Mesenchymal stem cell (in vitro differentiated cells and primary cell): ENCODE results near the gene ZC3H4.

Experiments
- DNase-seq: peaks from one replicate; pipeline ENCODE4 v3.0.0-alpha.2; 2013
- H2AFZ ChIP-seq: one replicate; pipeline ENCODE4 v1.6.1; 2013; ENCODE audit warnings: low read depth, mild to moderate bottlenecking, control low read depth, inconsistent platforms, low read length, moderate library complexity
- H2AK5ac ChIP-seq: 2 replicates; pipeline ENCODE4 v1.6.1; 2013; ENCODE audit warnings: low read length, moderate library complexity, mild to moderate bottlenecking, inconsistent platforms; ENCODE audit not compliant: severe bottlenecking
- H2BK120ac ChIP-seq: one replicate; pipeline ENCODE4 v1.6.1; 2013; ENCODE audit warnings: low read depth, mild to moderate bottlenecking, inconsistent platforms, low read length, moderate library complexity
- H2BK12ac ChIP-seq, 2 experiments: one replicate each; pipeline ENCODE4 v1.6.1; 2013; ENCODE audit warnings: inconsistent platforms in 2 of 2, low read length in 2 of 2, mild to moderate bottlenecking in 2 of 2, moderate library complexity in 2 of 2, control low read depth in 1 of 2
- H2BK15ac ChIP-seq: one replicate; pipeline ENCODE4 v1.6.1; 2013; ENCODE audit warnings: mild to moderate bottlenecking, low read depth, inconsistent platforms; ENCODE audit not compliant: poor library complexity, severe bottlenecking
- H2BK5ac ChIP-seq: 2 replicates; pipeline ENCODE4 v1.6.1; 2013; ENCODE audit warnings: low read depth, mild to moderate bottlenecking, low read length, control low read depth, inconsistent platforms; ENCODE audit not compliant: poor library complexity, severe bottlenecking
- H3K14ac ChIP-seq, 2 experiments: one replicate each; pipeline ENCODE4 v1.6.1; 2013; ENCODE audit warnings: inconsistent platforms in 2 of 2, low read length in 2 of 2, control low read depth in 1 of 2, mild to moderate bottlenecking in 1 of 2, moderate library complexity in 1 of 2
- H3K18ac ChIP-seq, 2 experiments: one replicate each; pipeline ENCODE4 v1.6.1; 2013; ENCODE audit warnings: inconsistent platforms in 2 of 2, low read length in 2 of 2, control low read depth in 1 of 2, low read depth in 1 of 2, mild to moderate bottlenecking in 1 of 2
- H3K23ac ChIP-seq, 2 experiments: one replicate each; pipeline ENCODE4 v1.6.1; 2013; ENCODE audit warnings: inconsistent platforms in 2 of 2, low read length in 2 of 2, mild to moderate bottlenecking in 2 of 2, moderate library complexity in 2 of 2, control low read depth in 1 of 2
- H3K27ac ChIP-seq: 2 replicates; pipeline ENCODE4 v1.5.1; 2013; ENCODE audit warnings: mild to moderate bottlenecking, moderate library complexity, low read length, control low read depth, inconsistent platforms; ENCODE audit not compliant: poor library complexity, severe bottlenecking
- H3K27me3 ChIP-seq, 2 experiments: 2 replicates each; pipeline versions ENCODE4 v1.6.1 to v1.7.0; 2013; ENCODE audit warnings: low read length in 2 of 2, mild to moderate bottlenecking in 2 of 2, moderate library complexity in 2 of 2, control low read depth in 1 of 2, inconsistent platforms in 1 of 2; ENCODE audit not compliant: control insufficient read depth in 1 of 2, insufficient read depth in 1 of 2
- H3K36me3 ChIP-seq, 2 experiments: 2 replicates each; pipeline versions ENCODE4 v1.6.1 to v1.7.0; 2013; ENCODE audit warnings: low read length in 2 of 2, control low read depth in 1 of 2, inconsistent platforms in 1 of 2, low read depth in 1 of 2, mild to moderate bottlenecking in 1 of 2; ENCODE audit not compliant: insufficient read depth in 2 of 2, control insufficient read depth in 1 of 2
- H3K4ac ChIP-seq, 2 experiments: one replicate each; pipeline ENCODE4 v1.6.1; 2013; ENCODE audit warnings: inconsistent platforms in 2 of 2, low read length in 2 of 2, mild to moderate bottlenecking in 2 of 2, moderate library complexity in 2 of 2, control low read depth in 1 of 2, low read depth in 1 of 2
- H3K4me1 ChIP-seq: 2 replicates; pipeline ENCODE4 v1.6.1; 2013; ENCODE audit warnings: low read depth, low read length, control low read depth; ENCODE audit not compliant: control insufficient read depth, insufficient read depth
- H3K4me2 ChIP-seq: 2 replicates; pipeline ENCODE4 v1.6.1; 2013; ENCODE audit warnings: low read length, mild to moderate bottlenecking, inconsistent platforms; ENCODE audit not compliant: poor library complexity, severe bottlenecking
- H3K4me3 ChIP-seq, 2 experiments: 2 replicates each; pipeline versions ENCODE4 v1.5.1 to v1.7.0; 2013; ENCODE audit warnings: low read length in 2 of 2, mild to moderate bottlenecking in 2 of 2, control low read depth in 1 of 2, low read depth in 1 of 2; ENCODE audit not compliant: insufficient read depth in 1 of 2
- H3K79me1 ChIP-seq: replicated peaks from 2 replicates; pipeline ENCODE4 v1.6.1; 2013; ENCODE audit warnings: mild to moderate bottlenecking, control low read depth, low read length, inconsistent platforms; ENCODE audit not compliant: poor library complexity, severe bottlenecking
- H3K9ac ChIP-seq: 2 replicates; pipeline ENCODE4 v1.7.0; 2013; ENCODE audit warnings: mild to moderate bottlenecking, low read length, moderate library complexity
- H3K9me3 ChIP-seq: 2 replicates; pipeline ENCODE4 v1.7.0; 2013; ENCODE audit warnings: mild to moderate bottlenecking, low read length; ENCODE audit not compliant: control insufficient read depth
- H4K8ac ChIP-seq: one replicate; pipeline ENCODE4 v1.6.1; 2013; ENCODE audit warnings: inconsistent platforms, mild to moderate bottlenecking, low read length, moderate library complexity
- H4K91ac ChIP-seq: one replicate; pipeline ENCODE4 v1.6.1; 2013; ENCODE audit warnings: mild to moderate bottlenecking, low read length, inconsistent platforms
- WGBS: methylation state at CpG from one replicate; pipeline ENCODE4 v1.1.7; 2013; ENCODE audit warnings: mixed read lengths; 5-methylcytosine and 5-hydroxymethylcytosine counted together

ZC3H4 gene

GRCh38 chr19:47107953-47108746 is 5.4 kb downstream of the ZC3H4 start:
- DNase-seq = no peak
- peaks cover 6% of the 10 kb centered on the region for H3K4me1 ChIP-seq
- no peak overlapping the region for H3K14ac ChIP-seq
- no peak overlapping the region for H3K4me2 ChIP-seq
- peak overlapping the region; percentile 100 for H3K9ac ChIP-seq
- H3K27ac ChIP-seq = peak overlapping the region; percentile 45
- H3K36me3 ChIP-seq = peaks cover 13 to 20% of the 10 kb centered on the region in 2 experiments
- H2BK5ac ChIP-seq = no peak overlapping the region
- no peaks in the 10 kb centered on the region for H3K9me3 ChIP-seq
- peak overlapping the region; percentile 24 for H2AK5ac ChIP-seq
- H3K4me3 ChIP-seq = no peak overlapping the region
- peak overlapping the region; percentile 45 for H4K8ac ChIP-seq
- no peak overlapping the region for H2AFZ ChIP-seq
- no peak overlapping the region for H2BK120ac ChIP-seq
- H3K18ac ChIP-seq = peak overlapping the region in 1 of 2 experiments; percentile 44
- peaks cover 5% of the 10 kb centered on the region for H3K79me1 ChIP-seq
- no peak overlapping the region for H4K91ac ChIP-seq
- H2BK12ac ChIP-seq = peak overlapping the region in 1 of 2 experiments; percentile 52
- WGBS = 90% methylated on average over 9 of the region's 9 CpGs
- H3K27me3 ChIP-seq = no peaks in the 10 kb centered on the region
- no peak overlapping the region for H3K23ac ChIP-seq
- no peak overlapping the region for H2BK15ac ChIP-seq
- H3K4ac ChIP-seq = peak overlapping the region in 1 of 2 experiments; percentile 59

- Histone ChIP-seq H3K9ac (peak overlapping the region; percentile 71), H2AFZ (no peak overlapping the region), H2AK5ac (no peak overlapping the region), H2BK120ac (no peak overlapping the region), H3K4me2 (no peak overlapping the region), H3K36me3 (peaks cover 13 to 20% of the 10 kb centered on the region in 2 experiments), H4K8ac (no peak overlapping the region), H3K4me1 (peaks cover 7% of the 10 kb centered on the region), H3K27ac (no peak overlapping the region), H3K23ac (no peak overlapping the region), H3K4me3 (peak overlapping the region in 1 of 2 experiments; percentile 46), H3K9me3 (no peaks in the 10 kb centered on the region), H3K27me3 (no peaks in the 10 kb centered on the region), H4K91ac (no peak overlapping the region), H3K4ac (no peak overlapping the region), H3K14ac (peak overlapping the region in 1 of 2 experiments; percentile 1), H3K18ac (no peak overlapping the region), H3K79me1 (peaks cover 5% of the 10 kb centered on the region), H2BK5ac (no peak overlapping the region), H2BK15ac (no peak overlapping the region), H2BK12ac (no peak overlapping the region)
- no peak for DNase-seq
- 82% methylated on average over 9 of the region's 9 CpGs for WGBS
These were observed 6.2 kb downstream of the ZC3H4 start for GRCh38 chr19:47107202-47107952.

- H3K4me1 ChIP-seq = peaks cover 8% of the 10 kb centered on the region
- H4K91ac ChIP-seq = no peak overlapping the region
- H3K9me3 ChIP-seq = no peaks in the 10 kb centered on the region
- no peak overlapping the region for H3K27ac ChIP-seq
- WGBS = 88% methylated on average over 2 of the region's 2 CpGs
- H3K18ac ChIP-seq = no peak overlapping the region
- H3K36me3 ChIP-seq = peaks cover 13 to 20% of the 10 kb centered on the region in 2 experiments
- peak overlapping the region; percentile 71 for H3K9ac ChIP-seq
- H2BK5ac ChIP-seq = no peak overlapping the region
- H3K4me3 ChIP-seq = peak overlapping the region in 1 of 2 experiments; percentile 46
- no peak overlapping the region for H3K4ac ChIP-seq
- H3K4me2 ChIP-seq = no peak overlapping the region
- H2BK120ac ChIP-seq = no peak overlapping the region
- no peak overlapping the region for H2BK15ac ChIP-seq
- H3K14ac ChIP-seq = no peak overlapping the region
- H3K27me3 ChIP-seq = no peaks in the 10 kb centered on the region
- H2BK12ac ChIP-seq = no peak overlapping the region
- no peak overlapping the region for H2AK5ac ChIP-seq
- H3K23ac ChIP-seq = no peak overlapping the region
- no peak overlapping the region for H2AFZ ChIP-seq
- DNase-seq = no peak
- H4K8ac ChIP-seq = peak overlapping the region; percentile 61
- peaks cover 7% of the 10 kb centered on the region for H3K79me1 ChIP-seq
These were observed 6.8 kb downstream of the ZC3H4 start for GRCh38 chr19:47106821-47107201.

GRCh38 chr19:47105874-47106273 is 7.7 kb downstream of the ZC3H4 start:
- Histone ChIP-seq H3K4me2 (no peak overlapping the region), H3K36me3 (peaks cover 13 to 20% of the 10 kb centered on the region in 2 experiments), H3K79me1 (peaks cover 7% of the 10 kb centered on the region), H3K4me3 (peak overlapping the region in 1 of 2 experiments; percentile 18), H2AFZ (no peak overlapping the region), H3K9me3 (no peaks in the 10 kb centered on the region), H3K4ac (no peak overlapping the region), H3K9ac (peak overlapping the region; percentile 71), H2BK120ac (no peak overlapping the region), H2AK5ac (no peak overlapping the region), H4K8ac (peak overlapping the region; percentile 12), H3K27me3 (no peaks in the 10 kb centered on the region), H4K91ac (no peak overlapping the region), H3K27ac (no peak overlapping the region), H3K4me1 (peaks cover 8% of the 10 kb centered on the region), H3K18ac (no peak overlapping the region), H3K23ac (peak overlapping the region in 1 of 2 experiments; percentile 42), H2BK15ac (no peak overlapping the region), H3K14ac (peak overlapping the region in 1 of 2 experiments; percentile 1), H2BK5ac (no peak overlapping the region), H2BK12ac (no peak overlapping the region)
- no peak for DNase-seq
- WGBS = 86% methylated on average over 2 of the region's 2 CpGs
